ENCODE data around the gene SNAPC2.

- TF ChIP-seq CTCF (IDR thresholded peaks at IDR 0.05) (no peak), SIN3A (IDR thresholded peaks at IDR 0.05; ENCODE audit: borderline replicate concordance, low read depth, low read length) (no peak), EZH2phosphoT487 (IDR thresholded peaks at IDR 0.05; ENCODE audit: borderline replicate concordance, low read depth) (no peak)
Measured at GRCh38 chr19:7874076-7874896, 45.9 kb upstream of the SNAPC2 start, which contains the start of gene PRR36.
